AG04450 (cell line): ENCODE data around the gene LMOD3. TPM values are rescaled to one million over a fixed set of nuclear protein-coding genes. Genes with fewer than 3 reads are reported as not detected.
A peak's percentile ranks its signal among the peaks of the same experiment; 100 is the strongest.

Experiments
- CTCF ChIA-PET: fragments of 300-600, 350-600 bp; formaldehyde crosslinking; extraction: SDS; loops from one replicate; lab custom pipeline; 2022; ENCODE audit warnings: antibody characterized with exemption, inconsistent platforms; lab: Charles Lee
- POLR2A ChIA-PET: fragments of 350-600 bp; formaldehyde crosslinking; extraction: SDS; loops from one replicate; lab custom pipeline; 2021; ENCODE audit warnings: antibody characterized with exemption, inconsistent platforms; lab: Yijun Ruan, JAX
- DNase-seq: peaks from one replicate; pipeline ENCODE4 v3.0.0-alpha.2; 2011; ENCODE audit warnings: low read depth, low spot score
- H3K27ac ChIP-seq: one replicate; pipeline ENCODE4 v1.5.1; 2012; ENCODE audit warnings: low read depth, low read length, control low read depth
- H3K27me3 ChIP-seq: one replicate; pipeline ENCODE4 v1.6.0; 2012; ENCODE audit warnings: low read length; ENCODE audit not compliant: control insufficient read depth, insufficient read depth
- H3K4me3 ChIP-seq: 2 replicates; pipeline ENCODE4 v1.5.1; 2011; ENCODE audit warnings: mild to moderate bottlenecking, low read depth, low read length, control low read depth
- H3K9me3 ChIP-seq: 2 replicates; pipeline ENCODE4 v1.5.1; 2012; ENCODE audit warnings: low read length; ENCODE audit not compliant: control insufficient read depth, insufficient read depth
- CTCF ChIP-seq: IDR thresholded peaks from 2 replicates; pipeline ENCODE4 v1.5.1; 2011; ENCODE audit warnings: low read depth, low read length, control low read depth, inconsistent platforms
- polyA plus RNA-seq: library from polyadenylated mRNA; depleted of rRNA; stranded (reverse); fragments of >200 nt; gene quantifications from 2 replicates; pipeline ENCODE4 v1.2.3, GENCODE V29; 2011

The LMOD3 gene
- polyA plus RNA-seq, 1 experiment, result not detected

GRCh38 chr3:69085168-69085832 lies 37.1 kb downstream of the LMOD3 start:
- no peaks in the 10 kb centered on the region for H3K9me3 ChIP-seq
- ChIA-PET CTCF (no interaction called here), POLR2A (no interaction called here)
- no peaks in the 10 kb centered on the region for H3K27me3 ChIP-seq
- DNase-seq, result no peak
- TF ChIP-seq CTCF, result no peak
- peak overlapping the region; percentile 95 for H3K4me3 ChIP-seq
- peak overlapping the region; percentile 83 for H3K27ac ChIP-seq

- CTCF ChIA-PET, result interaction anchor here (1.6 kb wide), 1 partner anchor 36 kb away, joined by 5 read pairs; no protein-coding TSS in a partner anchor
- POLR2A ChIA-PET, result no interaction called here
- Histone ChIP-seq H3K9me3 (no peaks in the 10 kb centered on the region), H3K4me3 (peak within 1 kb of the TSS; percentile 95), H3K27me3 (no peaks in the 10 kb centered on the region), H3K27ac (peak within 1 kb of the TSS; percentile 83)
- no peak for TF ChIP-seq CTCF
- DNase-seq, result peak; percentile 86
Measured at GRCh38 chr3:69084326-69085167, 37.8 kb downstream of the LMOD3 start, which contains the start of gene ARL6IP5. TSS of gene ARL6IP5 (plus strand) at chr3:69084937. CDS start at chr3:69085048, 111 bp downstream.

GRCh38 chr3:69082805-69083204 lies 39.6 kb downstream of the LMOD3 start:
- peak overlapping the region; percentile 12 for H3K27ac ChIP-seq
- CTCF ChIA-PET, result no interaction called here
- no peak overlapping the region for H3K4me3 ChIP-seq

GRCh38 chr3:69082361-69082760 lies 40.0 kb downstream of the LMOD3 start:
- ChIA-PET POLR2A (interaction anchor here (0.8 kb wide), 1 partner anchor 30 kb away, joined by 5 read pairs; the partner anchor contains the start of gene TMF1), CTCF (no interaction called here)
- H3K4me3 ChIP-seq, result no peak overlapping the region

More at GRCh38 chr3:69082805-69083204, 39.6 kb downstream of the LMOD3 start:
- POLR2A ChIA-PET, result interaction anchor here (0.8 kb wide), 1 partner anchor 31 kb away, joined by 5 read pairs; the partner anchor contains the start of gene TMF1
- no peaks in the 10 kb centered on the region for H3K27me3 ChIP-seq
- no peak for DNase-seq
- TF ChIP-seq CTCF, result no peak
- no peaks in the 10 kb centered on the region for H3K9me3 ChIP-seq

More at GRCh38 chr3:69082361-69082760, 40.0 kb downstream of the LMOD3 start:
- DNase-seq, result no peak
- H3K27me3 ChIP-seq, result no peaks in the 10 kb centered on the region
- TF ChIP-seq CTCF, result no peak
- no peak overlapping the region for H3K27ac ChIP-seq
- no peaks in the 10 kb centered on the region for H3K9me3 ChIP-seq
